HG02852 (cell line): ENCODE data around the gene CEACAM7.

Experiments
- ATAC-seq: cut with Tn5 transposase; IDR thresholded peaks from one replicate; pipeline ENCODE4 v1.9.1; 2021; ENCODE audit warnings: mild to moderate bottlenecking, moderate library complexity; ENCODE audit not compliant: unreplicated experiment

CEACAM7 gene

GRCh38 chr19:41700381-41701195 lies 12.5 kb upstream of the CEACAM7 start:
- ATAC-seq, result no peak

- ATAC-seq, result no peak
Observed at GRCh38 chr19:41699968-41700323, 11.9 kb upstream of the CEACAM7 start.

- ATAC-seq, result no peak
Observed at GRCh38 chr19:41699231-41699967, 11.3 kb upstream of the CEACAM7 start.

GRCh38 chr19:41698746-41699230 lies 10.7 kb upstream of the CEACAM7 start:
- ATAC-seq, result no peak

- no peak for ATAC-seq
Observed at GRCh38 chr19:41697198-41697855, 9.3 kb upstream of the CEACAM7 start.

GRCh38 chr19:41696402-41697197 lies 8.5 kb upstream of the CEACAM7 start:
- ATAC-seq, result no peak

GRCh38 chr19:41695745-41696144 lies 7.7 kb upstream of the CEACAM7 start:
- no peak for ATAC-seq

- ATAC-seq, result no peak
Observed at GRCh38 chr19:41694831-41695635, 7.0 kb upstream of the CEACAM7 start.

GRCh38 chr19:41694196-41694595 lies 6.1 kb upstream of the CEACAM7 start:
- no peak for ATAC-seq

- no peak for ATAC-seq
Observed at GRCh38 chr19:41691268-41691970, 3.3 kb upstream of the CEACAM7 start.

- ATAC-seq, result no peak
Observed at GRCh38 chr19:41690801-41691065, 2.7 kb upstream of the CEACAM7 start.

- no peak for ATAC-seq
Observed at GRCh38 chr19:41689993-41690800, 2.1 kb upstream of the CEACAM7 start.

GRCh38 chr19:41688687-41689086 lies 617 bp upstream of the CEACAM7 start:
- ATAC-seq, result no peak

GRCh38 chr19:41687419-41687818 lies 651 bp downstream of the CEACAM7 start:
- no peak for ATAC-seq

- no peak for ATAC-seq
Observed at GRCh38 chr19:41682437-41682836, 5.6 kb downstream of the CEACAM7 start.

- no peak for ATAC-seq
Observed at GRCh38 chr19:41671486-41671885, 16.6 kb downstream of the CEACAM7 start.

- ATAC-seq, result no peak
Observed at GRCh38 chr19:41670755-41671154, 17.3 kb downstream of the CEACAM7 start.

GRCh38 chr19:41668315-41668714 lies 19.8 kb downstream of the CEACAM7 start:
- ATAC-seq, result no peak

GRCh38 chr19:41666075-41666474 lies 22.0 kb downstream of the CEACAM7 start:
- no peak for ATAC-seq
